ENCODE measurements around the gene DRG2.

DNA sequence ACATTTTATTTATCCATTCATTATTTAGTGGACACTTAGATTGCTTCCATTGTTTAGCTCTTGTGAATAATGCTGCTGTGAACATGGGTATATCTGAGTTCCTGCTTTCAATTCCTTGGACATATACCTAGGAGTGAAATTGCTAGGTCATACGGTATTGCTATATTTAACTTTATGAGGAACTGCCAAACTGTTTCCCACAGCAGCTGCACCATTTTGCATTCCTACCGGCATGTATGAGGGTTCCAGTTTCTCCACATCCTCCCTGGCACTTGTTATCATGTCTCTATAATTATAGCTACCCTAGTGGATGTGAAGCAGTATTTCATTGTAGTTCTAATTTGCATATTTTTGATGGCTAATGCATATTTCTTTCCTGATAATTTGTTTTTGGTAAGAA, 23.7 kb upstream of the DRG2 start:
- TF ChIP-seq POLR2A (IDR thresholded peaks at IDR 0.05): no peak
- TF ChIP-seq, protein P1, sequence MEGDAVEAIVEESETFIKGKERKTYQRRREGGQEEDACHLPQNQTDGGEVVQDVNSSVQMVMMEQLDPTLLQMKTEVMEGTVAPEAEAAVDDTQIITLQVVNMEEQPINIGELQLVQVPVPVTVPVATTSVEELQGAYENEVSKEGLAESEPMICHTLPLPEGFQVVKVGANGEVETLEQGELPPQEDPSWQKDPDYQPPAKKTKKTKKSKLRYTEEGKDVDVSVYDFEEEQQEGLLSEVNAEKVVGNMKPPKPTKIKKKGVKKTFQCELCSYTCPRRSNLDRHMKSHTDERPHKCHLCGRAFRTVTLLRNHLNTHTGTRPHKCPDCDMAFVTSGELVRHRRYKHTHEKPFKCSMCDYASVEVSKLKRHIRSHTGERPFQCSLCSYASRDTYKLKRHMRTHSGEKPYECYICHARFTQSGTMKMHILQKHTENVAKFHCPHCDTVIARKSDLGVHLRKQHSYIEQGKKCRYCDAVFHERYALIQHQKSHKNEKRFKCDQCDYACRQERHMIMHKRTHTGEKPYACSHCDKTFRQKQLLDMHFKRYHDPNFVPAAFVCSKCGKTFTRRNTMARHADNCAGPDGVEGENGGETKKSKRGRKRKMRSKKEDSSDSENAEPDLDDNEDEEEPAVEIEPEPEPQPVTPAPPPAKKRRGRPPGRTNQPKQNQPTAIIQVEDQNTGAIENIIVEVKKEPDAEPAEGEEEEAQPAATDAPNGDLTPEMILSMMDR (IDR thresholded peaks at IDR 0.05): no peak
